GM21447 (cell line): ENCODE results near the gene JADE2.
A peak's percentile ranks its signal among the peaks of the same experiment; 100 is the strongest.
"Not testable (repeated sequence)": the region's sequence is repeated elsewhere in the genome, so short reads cannot be mapped to it uniquely, and the experiment has no call there.

Experiments
- ATAC-seq: cut with Tn5 transposase; IDR thresholded peaks from one replicate; pipeline ENCODE4 v1.9.1; 2021; ENCODE audit not compliant: unreplicated experiment

Gene JADE2

GRCh38 chr5:134583766-134584165 lies 58.3 kb downstream of the JADE2 start:
- no peak for ATAC-seq

- ATAC-seq: no peak
Measured at GRCh38 chr5:134584662-134585061, 59.2 kb downstream of the JADE2 start.

- ATAC-seq: no peak
Measured at GRCh38 chr5:134585966-134586365, 60.5 kb downstream of the JADE2 start.

GRCh38 chr5:134586866-134587524 lies 61.5 kb downstream of the JADE2 start:
- peak; percentile 75 for ATAC-seq

GRCh38 chr5:134590992-134591659 lies 65.7 kb downstream of the JADE2 start:
- no peak for ATAC-seq

- ATAC-seq: no peak
Measured at GRCh38 chr5:134592141-134592746, 66.8 kb downstream of the JADE2 start.

- ATAC-seq: no peak
Measured at GRCh38 chr5:134594336-134594735, 68.9 kb downstream of the JADE2 start.

- peak; percentile 70 for ATAC-seq
Measured at GRCh38 chr5:134594797-134595457, 69.5 kb downstream of the JADE2 start.

GRCh38 chr5:134595458-134595838 lies 70.0 kb downstream of the JADE2 start:
- ATAC-seq: no peak

- ATAC-seq: not testable (repeated sequence)
Measured at GRCh38 chr5:134599820-134600219, 74.3 kb downstream of the JADE2 start.

- no peak for ATAC-seq
Measured at GRCh38 chr5:134600600-134600999, 75.1 kb downstream of the JADE2 start.

- ATAC-seq: peak; percentile 59
Measured at GRCh38 chr5:134603059-134603458, 77.6 kb downstream of the JADE2 start.

- no peak for ATAC-seq
Measured at GRCh38 chr5:134604908-134605307, 79.4 kb downstream of the JADE2 start.

GRCh38 chr5:134606726-134607125 lies 81.3 kb downstream of the JADE2 start:
- no peak for ATAC-seq

GRCh38 chr5:134608555-134608954 lies 83.1 kb downstream of the JADE2 start:
- no peak for ATAC-seq

GRCh38 chr5:134609232-134609851 lies 83.9 kb downstream of the JADE2 start:
- peak; percentile 62 for ATAC-seq

- no peak for ATAC-seq
Measured at GRCh38 chr5:134610725-134611124, 85.3 kb downstream of the JADE2 start.

GRCh38 chr5:134611515-134611914 lies 86.0 kb downstream of the JADE2 start:
- no peak for ATAC-seq

- no peak for ATAC-seq
Measured at GRCh38 chr5:134614450-134615085, 89.1 kb downstream of the JADE2 start.

- no peak for ATAC-seq
Measured at GRCh38 chr5:134620634-134621033, 95.2 kb downstream of the JADE2 start.

- no peak for ATAC-seq
Measured at GRCh38 chr5:134625559-134625958, 100.1 kb downstream of the JADE2 start.
